GM23338 (cell line): ENCODE measurements around the gene MAPK1. TPM values are rescaled to one million over a fixed set of nuclear protein-coding genes. Genes with fewer than 3 reads are reported as not detected.

Experiments used
- ATAC-seq: fragments of 200-7000 bp; cut with Tn5 transposase; 3 replicates; pipeline ENCODE4 v1.9.1; 2020
- DNase-seq: peaks from one replicate; pipeline ENCODE4 v3.0.0-alpha.2; 2015; ENCODE audit warnings: low spot score
- H2AFZ ChIP-seq: fragments of 200-600 bp; sonication (generic); 2 replicates; pipeline ENCODE4 v1.8.0; 2016; ENCODE audit warnings: antibody characterized with exemption, mild to moderate bottlenecking, moderate library complexity
- H3F3A ChIP-seq: fragments of 200-600 bp; sonication (generic); replicated peaks from 2 replicates; pipeline ENCODE4 v1.8.0; 2017; ENCODE audit warnings: antibody characterized with exemption, mixed run types, low read depth
- H3K27ac ChIP-seq: fragments of 200-600 bp; sonication (generic); 2 replicates; pipeline ENCODE4 v1.6.1; 2016; ENCODE audit warnings: low read depth
- H3K27me3 ChIP-seq: fragments of 200-600 bp; sonication (generic); 2 replicates; pipeline ENCODE4 v1.8.0; 2016; ENCODE audit warnings: mild to moderate bottlenecking, mixed run types, moderate library complexity; ENCODE audit not compliant: insufficient read depth
- H3K36me3 ChIP-seq: fragments of 200-600 bp; sonication (generic); 2 replicates; pipeline ENCODE4 v1.8.0; 2016; ENCODE audit warnings: mild to moderate bottlenecking; ENCODE audit not compliant: insufficient read depth
- H3K4me1 ChIP-seq: fragments of 200-600 bp; sonication (generic); 2 replicates; pipeline ENCODE4 v1.8.0; 2016; ENCODE audit warnings: mild to moderate bottlenecking, moderate library complexity; ENCODE audit not compliant: insufficient read depth
- H3K4me2 ChIP-seq: fragments of 200-600 bp; sonication (generic); 2 replicates; pipeline ENCODE4 v1.7.1; 2017; ENCODE audit warnings: mixed run types
- H3K4me3 ChIP-seq: fragments of 200-600 bp; sonication (generic); 2 replicates; pipeline ENCODE4 v1.6.1; 2016; ENCODE audit warnings: mixed run types
- H3K79me2 ChIP-seq: fragments of 200-600 bp; sonication (generic); replicated peaks from 2 replicates; pipeline ENCODE4 v1.8.0; 2017; ENCODE audit warnings: mild to moderate bottlenecking; ENCODE audit not compliant: insufficient read depth
- H3K9me2 ChIP-seq: fragments of 200-600 bp; sonication (generic); 2 replicates; pipeline ENCODE4 v1.8.0; 2017; ENCODE audit not compliant: insufficient read depth
- H4K20me1 ChIP-seq: fragments of 200-600 bp; sonication (generic); replicated peaks from 2 replicates; pipeline ENCODE4 v1.8.0; 2017; ENCODE audit warnings: mild to moderate bottlenecking; ENCODE audit not compliant: insufficient read depth
- H3K27ac Mint-ChIP-seq: 2 replicates; pipeline ENCODE4 v1.8.0; 2020; ENCODE audit warnings: inconsistent platforms, mild to moderate bottlenecking, moderate library complexity, mixed read lengths
- H3K27me3 Mint-ChIP-seq: 3 replicates; pipeline ENCODE4 v1.8.0; 2022; ENCODE audit warnings: low read depth, mild to moderate bottlenecking, moderate library complexity, mixed read lengths, inconsistent platforms; ENCODE audit not compliant: insufficient read depth, poor library complexity
- H3K36me3 Mint-ChIP-seq: 3 replicates; pipeline ENCODE4 v1.8.0; 2021; ENCODE audit warnings: low read depth, mild to moderate bottlenecking, inconsistent platforms, moderate library complexity, mixed read lengths
- H3K4me1 Mint-ChIP-seq: 3 replicates; pipeline ENCODE4 v1.8.0; 2020; ENCODE audit warnings: mild to moderate bottlenecking, inconsistent platforms, mixed read lengths
- H3K4me3 Mint-ChIP-seq: 3 replicates; pipeline ENCODE4 v1.8.0; 2021; ENCODE audit warnings: moderate library complexity, mild to moderate bottlenecking, inconsistent platforms, mixed read lengths
- H3K9me3 Mint-ChIP-seq: 3 replicates; pipeline ENCODE4 v1.8.0; 2020; ENCODE audit warnings: moderate library complexity, mild to moderate bottlenecking, inconsistent platforms, mixed read lengths
- CREB1 ChIP-seq: fragments of 250-450 bp; sonication (Bioruptor Pico); IDR thresholded peaks from 2 replicates; pipeline ENCODE4 v1.5.0; 2020; ENCODE audit warnings: low read depth, mild to moderate bottlenecking, moderate library complexity
- CTCF ChIP-seq, 2 experiments: fragments of 200-600 bp in 1 of 2; sonication (generic) in 1 of 2; conservative IDR thresholded peaks; 2 replicates each; pipeline versions ENCODE4 v1.5.1 to v1.6.1; 2016 to 2017; ENCODE audit warnings: antibody characterized with exemption in 2 of 2, low read depth in 2 of 2, mild to moderate bottlenecking in 2 of 2, moderate library complexity in 1 of 2
- EZH2 ChIP-seq: fragments of 200-600 bp; sonication (generic); IDR thresholded peaks from one replicate; pipeline ENCODE4 v1.8.0; 2017; ENCODE audit warnings: antibody characterized with exemption, mild to moderate bottlenecking, low read depth; ENCODE audit not compliant: unreplicated experiment
- EZH2phosphoT487 ChIP-seq: fragments of 200-600 bp; sonication (generic); IDR thresholded peaks from one replicate; pipeline ENCODE4 v1.8.1; 2018; ENCODE audit warnings: antibody characterized with exemption; ENCODE audit not compliant: unreplicated experiment
- JUNB ChIP-seq: IDR thresholded peaks from one replicate; pipeline ENCODE4 v1.6.1; 2016; ENCODE audit warnings: antibody characterized with exemption; ENCODE audit not compliant: unreplicated experiment
- NANOG ChIP-seq: IDR thresholded peaks from 2 replicates; pipeline ENCODE4 v1.6.1; 2016; ENCODE audit warnings: antibody characterized with exemption, borderline replicate concordance
- POLR2AphosphoS5 ChIP-seq: IDR thresholded peaks from 2 replicates; pipeline ENCODE4 v1.6.1; 2016; ENCODE audit warnings: antibody characterized with exemption, low read depth
- STAT1 ChIP-seq: IDR thresholded peaks from one replicate; pipeline ENCODE4 v1.6.1; 2016; ENCODE audit warnings: antibody characterized with exemption; ENCODE audit not compliant: unreplicated experiment
- ZNF114 ChIP-seq: fragments of 250-450 bp; sonication (Bioruptor Pico); IDR thresholded peaks from 2 replicates; pipeline ENCODE4 v1.5.0; 2020; ENCODE audit warnings: mild to moderate bottlenecking, moderate library complexity
- ZNF331 ChIP-seq: fragments of 250-450 bp; sonication (Bioruptor Pico); IDR thresholded peaks from 2 replicates; pipeline ENCODE4 v1.5.0; 2020; ENCODE audit warnings: low read depth, mild to moderate bottlenecking, moderate library complexity
- polyA plus RNA-seq: library from polyadenylated mRNA; unstranded; fragments of >200 nt; fragmentation: Nextera tagmentation; extraction: Ambion mirVana; gene quantifications from 2 replicates; pipeline ENCODE4 v1.2.1, GENCODE V29; 2016
- total RNA-seq: library from RNA; depleted of rRNA; stranded (reverse); fragments of >200 nt; shearing (Covaris generic); gene quantifications from 2 replicates; pipeline ENCODE4 v1.2.3, GENCODE V29; 2014
- TF ChIP-seq, protein P1 (sequence below): IDR thresholded peaks from one replicate; pipeline ENCODE4 v1.6.1; 2018; ENCODE audit warnings: antibody characterized with exemption; ENCODE audit not compliant: unreplicated experiment
- TF ChIP-seq, protein P2 (sequence below): fragments of 250-450 bp; sonication (Bioruptor Pico); IDR thresholded peaks from 2 replicates; pipeline ENCODE4 v1.5.0; 2020; ENCODE audit warnings: mild to moderate bottlenecking, moderate library complexity
- TF ChIP-seq, protein P3 (sequence below): IDR thresholded peaks from 2 replicates; pipeline ENCODE4 v1.6.1; 2016; ENCODE audit warnings: antibody characterized with exemption

MAPK1 gene
- total and polyA plus RNA-seq, 2 experiments from 2014 or later: 17.4 to 77.5 TPM

DNA sequence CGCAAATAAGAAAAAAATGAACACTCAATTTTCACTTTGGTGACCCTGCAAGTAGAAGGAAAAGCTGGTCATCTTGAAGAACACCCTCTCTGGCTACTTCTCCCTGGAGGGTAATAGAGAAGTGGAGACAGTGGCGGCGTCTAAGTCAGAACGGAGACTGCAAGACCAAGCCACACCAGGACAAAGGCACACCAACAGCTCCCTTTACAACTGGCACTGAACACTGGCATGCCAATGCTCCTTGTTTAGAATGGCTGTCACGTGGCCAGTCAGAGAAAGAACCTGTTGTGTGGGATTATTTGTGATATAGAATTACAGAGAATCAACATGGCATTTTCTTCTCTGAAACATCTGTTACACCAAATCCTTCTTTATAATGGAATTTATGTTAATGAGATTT, 70.6 kb downstream of the MAPK1 start:
- ATAC-seq (no peak), DNase-seq (peak; percentile 10)
- Histone ChIP-seq H3K27me3 (no peaks in the 10 kb centered on the region), H2AFZ (no peak overlapping the region), H3K4me3 (no peak overlapping the region), H4K20me1 (peaks cover 17% of the 10 kb centered on the region), H3K27ac (no peak overlapping the region), H3K4me1 (no peaks in the 10 kb centered on the region), H3K4me2 (no peak overlapping the region), H3K36me3 (peaks cover 19% of the 10 kb centered on the region), H3F3A (no peaks in the 10 kb centered on the region), H3K79me2 (no peaks in the 10 kb centered on the region; the same call in 1 of the 2 replicates), H3K9me2 (no peaks in the 10 kb centered on the region)
- Mint-ChIP-seq H3K4me3 (no peak overlapping the region), H3K36me3 (peaks cover 50% of the 10 kb centered on the region), H3K27ac (no peak overlapping the region), H3K4me1 (no peaks in the 10 kb centered on the region), H3K9me3 (no peaks in the 10 kb centered on the region), H3K27me3 (peaks cover 4% of the 10 kb centered on the region)
- TF ChIP-seq CREB1 (CRISPR knock-in tag): no peak
- TF ChIP-seq, protein P1, sequence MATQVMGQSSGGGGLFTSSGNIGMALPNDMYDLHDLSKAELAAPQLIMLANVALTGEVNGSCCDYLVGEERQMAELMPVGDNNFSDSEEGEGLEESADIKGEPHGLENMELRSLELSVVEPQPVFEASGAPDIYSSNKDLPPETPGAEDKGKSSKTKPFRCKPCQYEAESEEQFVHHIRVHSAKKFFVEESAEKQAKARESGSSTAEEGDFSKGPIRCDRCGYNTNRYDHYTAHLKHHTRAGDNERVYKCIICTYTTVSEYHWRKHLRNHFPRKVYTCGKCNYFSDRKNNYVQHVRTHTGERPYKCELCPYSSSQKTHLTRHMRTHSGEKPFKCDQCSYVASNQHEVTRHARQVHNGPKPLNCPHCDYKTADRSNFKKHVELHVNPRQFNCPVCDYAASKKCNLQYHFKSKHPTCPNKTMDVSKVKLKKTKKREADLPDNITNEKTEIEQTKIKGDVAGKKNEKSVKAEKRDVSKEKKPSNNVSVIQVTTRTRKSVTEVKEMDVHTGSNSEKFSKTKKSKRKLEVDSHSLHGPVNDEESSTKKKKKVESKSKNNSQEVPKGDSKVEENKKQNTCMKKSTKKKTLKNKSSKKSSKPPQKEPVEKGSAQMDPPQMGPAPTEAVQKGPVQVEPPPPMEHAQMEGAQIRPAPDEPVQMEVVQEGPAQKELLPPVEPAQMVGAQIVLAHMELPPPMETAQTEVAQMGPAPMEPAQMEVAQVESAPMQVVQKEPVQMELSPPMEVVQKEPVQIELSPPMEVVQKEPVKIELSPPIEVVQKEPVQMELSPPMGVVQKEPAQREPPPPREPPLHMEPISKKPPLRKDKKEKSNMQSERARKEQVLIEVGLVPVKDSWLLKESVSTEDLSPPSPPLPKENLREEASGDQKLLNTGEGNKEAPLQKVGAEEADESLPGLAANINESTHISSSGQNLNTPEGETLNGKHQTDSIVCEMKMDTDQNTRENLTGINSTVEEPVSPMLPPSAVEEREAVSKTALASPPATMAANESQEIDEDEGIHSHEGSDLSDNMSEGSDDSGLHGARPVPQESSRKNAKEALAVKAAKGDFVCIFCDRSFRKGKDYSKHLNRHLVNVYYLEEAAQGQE: no peak
- TF ChIP-seq, protein P2, sequence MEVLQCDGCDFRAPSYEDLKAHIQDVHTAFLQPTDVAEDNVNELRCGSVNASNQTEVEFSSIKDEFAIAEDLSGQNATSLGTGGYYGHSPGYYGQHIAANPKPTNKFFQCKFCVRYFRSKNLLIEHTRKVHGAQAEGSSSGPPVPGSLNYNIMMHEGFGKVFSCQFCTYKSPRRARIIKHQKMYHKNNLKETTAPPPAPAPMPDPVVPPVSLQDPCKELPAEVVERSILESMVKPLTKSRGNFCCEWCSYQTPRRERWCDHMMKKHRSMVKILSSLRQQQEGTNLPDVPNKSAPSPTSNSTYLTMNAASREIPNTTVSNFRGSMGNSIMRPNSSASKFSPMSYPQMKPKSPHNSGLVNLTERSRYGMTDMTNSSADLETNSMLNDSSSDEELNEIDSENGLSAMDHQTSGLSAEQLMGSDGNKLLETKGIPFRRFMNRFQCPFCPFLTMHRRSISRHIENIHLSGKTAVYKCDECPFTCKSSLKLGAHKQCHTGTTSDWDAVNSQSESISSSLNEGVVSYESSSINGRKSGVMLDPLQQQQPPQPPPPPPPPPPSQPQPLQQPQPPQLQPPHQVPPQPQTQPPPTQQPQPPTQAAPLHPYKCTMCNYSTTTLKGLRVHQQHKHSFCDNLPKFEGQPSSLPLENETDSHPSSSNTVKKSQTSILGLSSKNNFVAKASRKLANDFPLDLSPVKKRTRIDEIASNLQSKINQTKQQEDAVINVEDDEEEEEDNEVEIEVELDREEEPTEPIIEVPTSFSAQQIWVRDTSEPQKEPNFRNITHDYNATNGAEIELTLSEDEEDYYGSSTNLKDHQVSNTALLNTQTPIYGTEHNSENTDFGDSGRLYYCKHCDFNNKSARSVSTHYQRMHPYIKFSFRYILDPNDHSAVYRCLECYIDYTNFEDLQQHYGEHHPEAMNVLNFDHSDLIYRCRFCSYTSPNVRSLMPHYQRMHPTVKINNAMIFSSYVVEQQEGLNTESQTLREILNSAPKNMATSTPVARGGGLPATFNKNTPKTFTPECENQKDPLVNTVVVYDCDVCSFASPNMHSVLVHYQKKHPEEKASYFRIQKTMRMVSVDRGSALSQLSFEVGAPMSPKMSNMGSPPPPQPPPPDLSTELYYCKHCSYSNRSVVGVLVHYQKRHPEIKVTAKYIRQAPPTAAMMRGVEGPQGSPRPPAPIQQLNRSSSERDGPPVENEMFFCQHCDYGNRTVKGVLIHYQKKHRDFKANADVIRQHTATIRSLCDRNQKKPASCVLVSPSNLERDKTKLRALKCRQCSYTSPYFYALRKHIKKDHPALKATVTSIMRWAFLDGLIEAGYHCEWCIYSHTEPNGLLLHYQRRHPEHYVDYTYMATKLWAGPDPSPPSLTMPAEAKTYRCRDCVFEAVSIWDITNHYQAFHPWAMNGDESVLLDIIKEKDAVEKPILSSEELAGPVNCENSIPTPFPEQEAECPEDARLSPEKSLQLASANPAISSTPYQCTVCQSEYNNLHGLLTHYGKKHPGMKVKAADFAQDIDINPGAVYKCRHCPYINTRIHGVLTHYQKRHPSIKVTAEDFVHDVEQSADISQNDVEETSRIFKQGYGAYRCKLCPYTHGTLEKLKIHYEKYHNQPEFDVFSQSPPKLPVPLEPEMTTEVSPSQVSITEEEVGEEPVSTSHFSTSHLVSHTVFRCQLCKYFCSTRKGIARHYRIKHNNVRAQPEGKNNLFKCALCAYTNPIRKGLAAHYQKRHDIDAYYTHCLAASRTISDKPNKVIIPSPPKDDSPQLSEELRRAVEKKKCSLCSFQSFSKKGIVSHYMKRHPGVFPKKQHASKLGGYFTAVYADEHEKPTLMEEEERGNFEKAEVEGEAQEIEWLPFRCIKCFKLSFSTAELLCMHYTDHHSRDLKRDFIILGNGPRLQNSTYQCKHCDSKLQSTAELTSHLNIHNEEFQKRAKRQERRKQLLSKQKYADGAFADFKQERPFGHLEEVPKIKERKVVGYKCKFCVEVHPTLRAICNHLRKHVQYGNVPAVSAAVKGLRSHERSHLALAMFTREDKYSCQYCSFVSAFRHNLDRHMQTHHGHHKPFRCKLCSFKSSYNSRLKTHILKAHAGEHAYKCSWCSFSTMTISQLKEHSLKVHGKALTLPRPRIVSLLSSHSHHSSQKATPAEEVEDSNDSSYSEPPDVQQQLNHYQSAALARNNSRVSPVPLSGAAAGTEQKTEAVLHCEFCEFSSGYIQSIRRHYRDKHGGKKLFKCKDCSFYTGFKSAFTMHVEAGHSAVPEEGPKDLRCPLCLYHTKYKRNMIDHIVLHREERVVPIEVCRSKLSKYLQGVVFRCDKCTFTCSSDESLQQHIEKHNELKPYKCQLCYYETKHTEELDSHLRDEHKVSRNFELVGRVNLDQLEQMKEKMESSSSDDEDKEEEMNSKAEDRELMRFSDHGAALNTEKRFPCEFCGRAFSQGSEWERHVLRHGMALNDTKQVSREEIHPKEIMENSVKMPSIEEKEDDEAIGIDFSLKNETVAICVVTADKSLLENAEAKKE: no peak
- TF ChIP-seq EZH2phosphoT487: no peak
- no peak for TF ChIP-seq CTCF (conservative IDR thresholded peaks at IDR 0.05; ENCODE audit: low read depth in 2 of 2)
- no peak for TF ChIP-seq ZNF114 (CRISPR knock-in tag)
- TF ChIP-seq, protein P3, sequence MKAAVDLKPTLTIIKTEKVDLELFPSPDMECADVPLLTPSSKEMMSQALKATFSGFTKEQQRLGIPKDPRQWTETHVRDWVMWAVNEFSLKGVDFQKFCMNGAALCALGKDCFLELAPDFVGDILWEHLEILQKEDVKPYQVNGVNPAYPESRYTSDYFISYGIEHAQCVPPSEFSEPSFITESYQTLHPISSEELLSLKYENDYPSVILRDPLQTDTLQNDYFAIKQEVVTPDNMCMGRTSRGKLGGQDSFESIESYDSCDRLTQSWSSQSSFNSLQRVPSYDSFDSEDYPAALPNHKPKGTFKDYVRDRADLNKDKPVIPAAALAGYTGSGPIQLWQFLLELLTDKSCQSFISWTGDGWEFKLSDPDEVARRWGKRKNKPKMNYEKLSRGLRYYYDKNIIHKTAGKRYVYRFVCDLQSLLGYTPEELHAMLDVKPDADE: no peak
- no peak for TF ChIP-seq JUNB
- no peak for TF ChIP-seq NANOG
- TF ChIP-seq EZH2: no peak
- TF ChIP-seq POLR2AphosphoS5: no peak
- no peak for TF ChIP-seq STAT1
- TF ChIP-seq ZNF331 (CRISPR knock-in tag): no peak
